ENCODE data around the gene TENM3. TPM values are rescaled to one million over a fixed set of nuclear protein-coding genes. Genes with fewer than 3 reads are reported as not detected.
"Not testable (repeated sequence)": the region's sequence is repeated elsewhere in the genome, so short reads cannot be mapped to it uniquely, and the experiment has no call there.

Gene TENM3
- total RNA-seq, 2 experiments from 2014 or later = not detected

DNA sequence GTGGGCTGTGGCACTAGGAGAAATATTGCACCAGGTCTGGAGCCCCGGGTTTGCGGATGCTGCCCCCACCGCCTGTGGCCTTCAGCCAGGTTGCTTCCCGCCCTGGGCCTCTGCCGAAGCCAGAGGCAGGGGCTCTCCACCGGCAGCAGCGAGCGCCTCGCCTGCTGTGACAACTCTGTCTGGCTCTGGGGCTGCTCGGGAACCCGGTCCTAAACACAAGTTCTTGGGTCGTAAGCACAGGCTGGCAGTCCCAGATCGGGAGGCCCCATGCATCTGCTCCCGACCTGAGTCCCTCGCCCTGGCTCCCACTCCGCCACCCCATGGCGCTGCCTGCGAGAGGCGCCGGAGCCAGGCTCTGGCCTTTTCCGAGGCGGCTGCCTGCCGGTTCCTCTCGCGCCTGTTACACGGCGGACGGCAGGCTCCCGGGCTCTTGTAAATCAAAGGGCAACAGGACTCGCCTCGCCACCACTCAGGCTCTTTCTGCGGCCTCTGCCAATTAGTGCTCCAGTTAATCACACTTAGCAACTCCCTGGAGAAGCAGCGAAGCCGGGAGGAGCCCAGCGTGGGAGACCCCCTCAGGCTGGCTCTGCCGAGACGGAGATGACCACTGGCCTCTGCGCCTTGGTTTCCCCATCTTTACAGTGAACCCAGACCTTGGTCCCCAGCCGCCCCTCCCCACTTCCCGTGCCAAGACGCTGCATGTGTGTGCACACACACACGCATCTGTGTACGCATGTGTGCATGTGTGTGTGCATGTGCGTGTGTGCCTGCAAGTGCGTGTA, 564.8 kb downstream of the TENM3 start:
- peaks cover 18% of the 10 kb centered on the region for H3K4me1 Mint-ChIP-seq (ENCODE audit: low read depth)
- ATAC-seq (no peak), DNase-seq (no peak)
- peaks cover 8% of the 10 kb centered on the region for H3K9me3 Mint-ChIP-seq (ENCODE audit: insufficient read depth)
- H3K4me3 Mint-ChIP-seq = no peak overlapping the region
- H3K27me3 Mint-ChIP-seq (ENCODE audit: low read depth) = peaks cover 6% of the 10 kb centered on the region
- ChIA-PET POLR2A (no interaction called here), CTCF (interaction anchor here (0.9 to 1.2 kb wide), 2 partner anchors 117 to 454 kb away, joined by 3 to 7 read pairs; no protein-coding TSS in a partner anchor)
- H3K36me3 Mint-ChIP-seq (ENCODE audit: low read depth) = peaks cover 2% of the 10 kb centered on the region
- no peak overlapping the region for H3K27ac Mint-ChIP-seq

DNA sequence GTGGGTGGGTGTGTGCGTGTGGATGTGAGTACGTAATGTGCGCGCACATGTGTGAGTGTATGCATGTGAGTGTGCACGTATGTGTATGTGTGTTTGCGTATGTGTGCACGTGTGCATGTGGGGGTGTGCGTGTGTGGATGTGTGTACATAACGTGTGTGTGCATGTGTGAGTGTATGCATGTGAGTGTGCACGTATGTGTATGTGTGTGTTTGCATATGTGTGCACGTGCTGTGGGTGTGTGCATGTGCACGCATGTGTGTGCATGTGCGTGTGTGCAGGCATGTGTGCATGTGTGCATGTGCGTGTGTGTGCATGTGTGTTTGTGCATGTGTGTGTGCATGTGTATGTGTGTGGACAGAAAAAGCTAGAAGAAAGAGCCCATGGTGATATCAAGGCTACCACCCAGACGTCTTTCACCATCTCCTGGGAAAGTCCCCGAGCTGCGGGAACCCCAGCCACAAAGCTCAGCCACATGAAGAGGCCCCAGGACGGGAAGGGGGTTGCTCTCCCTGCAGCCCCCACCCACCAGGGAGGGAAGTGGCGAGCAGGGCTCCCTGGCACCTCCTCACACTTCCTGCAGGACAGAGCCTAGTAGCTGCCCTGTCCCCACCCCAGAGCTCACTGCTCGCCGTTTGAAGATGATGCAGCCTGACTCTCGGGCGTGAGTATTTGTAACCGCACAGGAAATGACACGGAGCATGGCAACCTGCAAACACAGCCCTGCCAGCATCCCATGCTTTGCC, 565.6 kb downstream of the TENM3 start:
- peaks cover 6% of the 10 kb centered on the region for H3K27me3 Mint-ChIP-seq (ENCODE audit: low read depth)
- ATAC-seq = peak; percentile 83
- DNase-seq = peak; percentile 70
- no peak overlapping the region for H3K4me3 Mint-ChIP-seq
- no peak overlapping the region for H3K27ac Mint-ChIP-seq
- H3K4me1 Mint-ChIP-seq (ENCODE audit: low read depth) = peaks cover 18% of the 10 kb centered on the region
- peaks cover 2% of the 10 kb centered on the region for H3K36me3 Mint-ChIP-seq (ENCODE audit: low read depth)
- peaks cover 8% of the 10 kb centered on the region for H3K9me3 Mint-ChIP-seq (ENCODE audit: insufficient read depth)
- POLR2A ChIA-PET = no interaction called here
- CTCF ChIA-PET = interaction anchor here (0.9 to 1.2 kb wide), 2 partner anchors 116 to 453 kb away, joined by 3 to 7 read pairs; no protein-coding TSS in a partner anchor

DNA sequence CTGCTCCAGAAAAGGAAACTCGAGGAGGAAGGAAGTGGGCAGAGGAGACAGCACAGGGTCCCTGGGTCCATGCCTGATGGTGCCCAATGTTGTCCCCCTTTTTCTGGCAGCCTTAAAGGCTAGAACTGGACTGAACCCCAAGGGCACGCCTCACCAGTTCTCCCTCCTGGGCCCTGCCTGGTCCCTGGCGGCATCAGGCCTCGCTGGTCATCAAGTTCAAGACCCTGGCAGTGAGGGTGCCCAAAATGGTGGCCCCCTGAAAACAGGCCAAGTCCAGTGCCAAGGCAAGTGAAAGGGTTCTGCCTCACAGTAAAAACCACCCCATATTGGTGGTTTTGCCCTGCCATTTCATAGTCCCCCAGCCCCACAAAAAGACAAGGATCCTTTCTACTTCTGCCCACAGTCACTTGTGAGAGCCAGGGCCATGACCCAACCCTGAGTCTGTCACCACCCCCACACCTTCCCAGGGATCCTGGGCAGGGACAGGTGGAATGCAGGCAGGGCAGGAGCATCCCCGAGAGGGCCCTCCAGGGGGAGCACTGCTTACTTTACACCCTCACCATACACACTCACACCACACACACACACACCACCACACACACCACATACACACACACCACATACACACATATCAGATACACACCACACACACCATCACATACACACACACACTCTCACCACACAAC, 566.4 kb downstream of the TENM3 start:
- peaks cover 2% of the 10 kb centered on the region for H3K36me3 Mint-ChIP-seq (ENCODE audit: low read depth)
- no peak overlapping the region for H3K27ac Mint-ChIP-seq
- DNase-seq (no peak), ATAC-seq (peak; percentile 21)
- H3K9me3 Mint-ChIP-seq (ENCODE audit: insufficient read depth) = peaks cover 8% of the 10 kb centered on the region
- POLR2A ChIA-PET = no interaction called here
- CTCF ChIA-PET = interaction anchor here (0.9 to 1.2 kb wide), 2 partner anchors 116 to 453 kb away, joined by 3 to 7 read pairs; no protein-coding TSS in a partner anchor
- H3K4me3 Mint-ChIP-seq = no peak overlapping the region
- peaks cover 6% of the 10 kb centered on the region for H3K27me3 Mint-ChIP-seq (ENCODE audit: low read depth)
- H3K4me1 Mint-ChIP-seq (ENCODE audit: low read depth) = peaks cover 18% of the 10 kb centered on the region

GRCh38 chr4:182810103-182810615, 567.0 kb downstream of the TENM3 start:
- DNase-seq = no peak
- ChIA-PET CTCF (no interaction called here), POLR2A (no interaction called here)
- Mint-ChIP-seq H3K27ac (no peak overlapping the region), H3K9me3 (ENCODE audit: insufficient read depth) (peaks cover 8% of the 10 kb centered on the region), H3K4me1 (ENCODE audit: low read depth) (peaks cover 18% of the 10 kb centered on the region), H3K27me3 (ENCODE audit: low read depth) (peaks cover 6% of the 10 kb centered on the region), H3K36me3 (ENCODE audit: low read depth) (peaks cover 2% of the 10 kb centered on the region), H3K4me3 (no peak overlapping the region)
- ATAC-seq = no peak

- Mint-ChIP-seq H3K4me3 (no peak overlapping the region), H3K27me3 (ENCODE audit: low read depth) (peaks cover 3% of the 10 kb centered on the region), H3K27ac (no peak overlapping the region), H3K9me3 (ENCODE audit: insufficient read depth) (peaks cover 8% of the 10 kb centered on the region), H3K4me1 (ENCODE audit: low read depth) (peaks cover 13% of the 10 kb centered on the region), H3K36me3 (ENCODE audit: low read depth) (peaks cover 2% of the 10 kb centered on the region)
- POLR2A ChIA-PET = no interaction called here
- ATAC-seq = no peak
- no peak for DNase-seq
- CTCF ChIA-PET = no interaction called here
Measured at GRCh38 chr4:182812916-182813315, 569.7 kb downstream of the TENM3 start.

DNA sequence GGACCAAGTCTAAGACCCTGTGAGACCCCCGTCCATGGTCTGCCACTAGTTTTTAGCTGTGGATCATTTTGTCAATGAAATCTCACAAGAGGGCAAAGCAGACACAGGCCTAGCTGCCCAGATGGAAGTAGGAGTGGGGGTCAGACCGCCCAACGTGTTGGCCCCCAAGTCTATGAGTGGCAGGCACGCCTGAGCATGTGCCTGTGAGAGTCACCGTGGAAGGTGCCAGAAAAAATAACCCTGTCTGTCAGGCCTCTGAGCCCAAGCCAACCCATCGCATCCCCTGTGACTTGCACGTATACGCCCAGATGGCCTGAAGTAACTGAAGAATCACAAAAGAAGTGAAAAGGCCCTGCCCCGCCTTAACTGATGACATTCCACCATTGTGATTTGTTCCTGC, 570.9 kb downstream of the TENM3 start:
- H3K36me3 Mint-ChIP-seq (ENCODE audit: low read depth); POLR2A ChIA-PET; CTCF ChIA-PET; H3K27me3 Mint-ChIP-seq (ENCODE audit: low read depth); DNase-seq; ATAC-seq; H3K27ac Mint-ChIP-seq; H3K4me1 Mint-ChIP-seq (ENCODE audit: low read depth); H3K4me3 Mint-ChIP-seq; H3K9me3 Mint-ChIP-seq (ENCODE audit: insufficient read depth): not testable (repeated sequence)

- Mint-ChIP-seq H3K36me3 (ENCODE audit: low read depth) (no peaks in the 10 kb centered on the region), H3K27me3 (ENCODE audit: low read depth) (no peaks in the 10 kb centered on the region), H3K4me1 (ENCODE audit: low read depth) (peaks cover 3% of the 10 kb centered on the region), H3K27ac (no peak overlapping the region), H3K4me3 (no peak overlapping the region), H3K9me3 (ENCODE audit: insufficient read depth) (no peaks in the 10 kb centered on the region)
- CTCF ChIA-PET = no interaction called here
- no peak for DNase-seq
- ATAC-seq = no peak
- POLR2A ChIA-PET = no interaction called here
Measured at GRCh38 chr4:182818926-182819730, 575.9 kb downstream of the TENM3 start.

DNA sequence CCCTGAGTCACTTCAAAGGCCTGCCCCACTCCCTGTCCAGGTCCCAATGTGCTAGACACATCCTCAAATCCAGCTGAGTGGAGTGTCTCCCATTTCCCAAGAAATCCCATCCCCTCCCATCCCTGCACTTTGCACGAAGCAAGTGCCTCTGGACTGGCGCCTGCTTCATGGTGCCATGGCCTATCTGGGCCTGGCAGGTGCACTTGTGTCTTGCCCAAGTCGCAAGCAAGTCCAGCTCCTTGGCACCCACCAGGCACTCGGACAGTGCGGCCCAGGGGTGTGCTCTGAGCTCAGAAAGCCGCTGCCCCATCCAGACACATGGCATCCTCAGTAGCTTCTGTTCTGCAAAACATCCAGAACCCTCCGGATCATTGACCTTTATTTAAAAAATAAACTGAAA, 576.5 kb downstream of the TENM3 start:
- Mint-ChIP-seq H3K4me3 (no peak overlapping the region), H3K27ac (no peak overlapping the region), H3K4me1 (ENCODE audit: low read depth) (peaks cover 4% of the 10 kb centered on the region), H3K36me3 (ENCODE audit: low read depth) (no peaks in the 10 kb centered on the region), H3K27me3 (ENCODE audit: low read depth) (no peaks in the 10 kb centered on the region), H3K9me3 (ENCODE audit: insufficient read depth) (no peaks in the 10 kb centered on the region)
- CTCF ChIA-PET = no interaction called here
- POLR2A ChIA-PET = no interaction called here
- no peak for ATAC-seq
- no peak for DNase-seq

DNA sequence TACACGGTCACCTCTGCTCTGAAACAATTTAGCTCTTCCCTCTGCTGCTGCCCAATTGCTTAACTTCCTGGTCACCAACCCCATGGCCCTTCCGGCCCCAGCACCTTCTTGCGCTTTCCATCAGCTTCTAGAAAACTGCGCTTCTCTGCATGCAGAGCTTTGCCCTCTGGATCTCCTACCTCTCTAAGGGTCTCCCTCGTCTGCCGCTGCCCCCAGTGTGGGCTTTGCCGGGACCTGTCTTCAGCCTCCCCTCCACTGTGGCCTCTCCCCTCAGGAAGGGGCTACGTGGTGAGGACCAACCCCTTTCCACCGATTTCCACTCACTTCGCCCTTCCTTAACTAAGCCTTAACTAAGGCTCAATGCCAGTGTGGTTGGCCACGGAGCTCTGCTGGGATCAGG, 579.4 kb downstream of the TENM3 start:
- Mint-ChIP-seq H3K4me1 (ENCODE audit: low read depth) (peaks cover 13% of the 10 kb centered on the region), H3K36me3 (ENCODE audit: low read depth) (no peaks in the 10 kb centered on the region), H3K4me3 (no peak overlapping the region), H3K27me3 (ENCODE audit: low read depth) (no peaks in the 10 kb centered on the region), H3K27ac (no peak overlapping the region), H3K9me3 (ENCODE audit: insufficient read depth) (no peaks in the 10 kb centered on the region)
- ChIA-PET CTCF (no interaction called here), POLR2A (no interaction called here)
- ATAC-seq (no peak), DNase-seq (no peak)

DNA sequence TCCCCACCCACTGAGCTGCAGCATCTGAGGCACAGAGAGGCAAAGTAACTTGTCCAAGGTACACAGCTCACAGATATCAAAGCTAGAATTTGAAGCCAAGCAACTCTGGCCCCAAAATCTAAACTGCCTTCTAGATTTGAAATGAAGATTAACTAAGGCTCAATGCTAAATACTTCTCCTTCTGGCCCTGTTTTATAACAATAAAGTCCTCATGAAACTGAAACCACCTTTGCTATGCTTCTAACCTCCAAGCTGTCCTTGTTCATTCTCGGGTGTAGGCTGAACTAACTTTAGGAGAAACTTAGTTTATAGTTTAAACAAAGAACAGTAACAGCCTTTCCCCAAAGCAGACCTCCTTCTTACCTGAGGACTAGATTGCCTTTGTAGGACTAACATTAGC, 580.4 kb downstream of the TENM3 start:
- no peaks in the 10 kb centered on the region for H3K27me3 Mint-ChIP-seq (ENCODE audit: low read depth)
- no peak overlapping the region for H3K27ac Mint-ChIP-seq
- no peaks in the 10 kb centered on the region for H3K36me3 Mint-ChIP-seq (ENCODE audit: low read depth)
- no peak for ATAC-seq
- H3K4me3 Mint-ChIP-seq = no peak overlapping the region
- ChIA-PET POLR2A (no interaction called here), CTCF (interaction anchor here (1.0 kb wide), 1 partner anchor 102 kb away, joined by 3 read pairs; no protein-coding TSS in a partner anchor)
- peaks cover 13% of the 10 kb centered on the region for H3K4me1 Mint-ChIP-seq (ENCODE audit: low read depth)
- no peaks in the 10 kb centered on the region for H3K9me3 Mint-ChIP-seq (ENCODE audit: insufficient read depth)
- no peak for DNase-seq

DNA sequence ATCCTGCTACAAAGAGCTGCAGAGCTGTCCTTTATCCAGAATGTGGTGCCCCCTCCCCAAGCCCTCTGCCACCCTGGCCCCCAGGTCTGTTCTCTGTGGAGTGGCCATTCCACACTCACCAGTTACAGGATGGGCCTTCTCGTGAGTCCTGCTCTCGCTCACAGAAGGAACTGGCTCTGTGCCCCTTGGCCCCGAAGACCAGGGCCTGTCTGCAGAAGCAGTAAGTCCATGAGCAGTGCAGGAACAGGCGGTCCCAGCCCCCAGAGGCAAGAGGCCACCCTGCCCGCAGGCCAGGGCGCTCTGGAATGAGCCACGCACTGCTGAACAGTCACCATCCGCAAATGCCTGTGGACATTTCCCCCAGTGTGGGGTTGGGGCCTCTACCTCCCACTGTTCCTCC, 581.8 kb downstream of the TENM3 start:
- DNase-seq = no peak
- no peaks in the 10 kb centered on the region for H3K9me3 Mint-ChIP-seq (ENCODE audit: insufficient read depth)
- CTCF ChIA-PET = no interaction called here
- no peaks in the 10 kb centered on the region for H3K27me3 Mint-ChIP-seq (ENCODE audit: low read depth)
- no peak for ATAC-seq
- POLR2A ChIA-PET = no interaction called here
- no peak overlapping the region for H3K4me3 Mint-ChIP-seq
- H3K27ac Mint-ChIP-seq = no peak overlapping the region
- H3K36me3 Mint-ChIP-seq (ENCODE audit: low read depth) = no peaks in the 10 kb centered on the region
- H3K4me1 Mint-ChIP-seq (ENCODE audit: low read depth) = peaks cover 13% of the 10 kb centered on the region

All from activated CD8-positive, alpha-beta T cell treated with anti-CD3 and anti-CD28 coated beads, Interleukin-2, amount 10 ng/mL, durations not matched to agents 7 days and 5 days (primary cell).